ENCODE measurements around the gene DOCK1. TPM values are rescaled to one million over a fixed set of nuclear protein-coding genes. Genes with fewer than 3 reads are reported as not detected.
"Not testable (repeated sequence)": the region's sequence is repeated elsewhere in the genome, so short reads cannot be mapped to it uniquely, and the experiment has no call there.

The DOCK1 gene
- total RNA-seq, 1 experiment from 2014 or later, result 44.5 TPM

- DNase-seq, result no peak
- Histone ChIP-seq H3K4me3 (ENCODE audit: insufficient read depth, low read depth, low read length) (no peak overlapping the region), H3K36me3 (replicated peaks; ENCODE audit: control insufficient read depth, insufficient read depth, low read length) (peaks cover 1% of the 10 kb centered on the region; the same call in 1 of the 2 replicates), H3K27me3 (ENCODE audit: control insufficient read depth, insufficient read depth, low read length) (no peaks in the 10 kb centered on the region)
Observed at GRCh38 chr10:126926568-126926967, 21.3 kb downstream of the DOCK1 start.

DNA sequence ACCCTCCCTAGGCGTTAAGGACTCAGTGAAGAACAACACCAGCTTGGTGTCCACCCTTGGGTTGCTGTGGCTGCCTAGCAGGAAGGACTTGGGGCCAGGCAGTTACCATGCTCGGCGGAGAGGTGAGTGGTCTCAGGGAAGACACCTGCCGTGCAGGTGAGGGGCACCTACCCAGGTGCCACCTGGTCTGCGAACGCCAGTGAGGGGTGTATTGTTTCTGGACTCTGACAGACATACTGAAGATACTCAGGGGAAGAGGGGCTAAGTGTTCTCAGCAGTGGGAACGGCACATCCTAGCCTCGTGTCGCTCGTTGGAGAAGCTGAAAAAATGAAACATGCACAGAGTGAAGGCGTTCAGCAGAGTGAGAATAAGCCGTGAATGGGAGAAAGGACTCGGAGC lies 22.6 kb downstream of the DOCK1 start:
- no peak overlapping the region for H3K4me3 ChIP-seq (ENCODE audit: insufficient read depth, low read depth, low read length)

DNA sequence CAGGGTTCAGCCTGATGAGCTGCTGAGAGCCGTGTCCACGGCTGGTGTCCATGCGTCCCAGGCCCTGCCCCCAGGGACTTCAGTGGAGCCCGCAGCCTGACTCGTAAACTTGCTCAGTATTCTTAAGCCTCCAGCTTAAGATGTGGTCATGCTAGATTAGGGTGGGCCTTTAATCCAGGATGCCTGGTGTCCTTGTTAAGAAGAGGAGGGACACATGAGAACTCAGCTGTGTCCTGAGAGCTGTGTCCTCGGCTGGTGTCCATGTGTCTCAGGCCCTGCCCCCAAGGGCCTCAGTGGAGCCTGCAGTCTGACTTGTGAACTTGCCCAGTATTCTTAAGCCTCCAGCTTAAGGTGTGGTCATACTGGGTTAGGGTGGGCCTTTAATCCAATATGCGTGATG lies 23.0 kb downstream of the DOCK1 start:
- Histone ChIP-seq H3K36me3 (replicated peaks; ENCODE audit: control insufficient read depth, insufficient read depth, low read length) (peaks cover 1% of the 10 kb centered on the region; the same call in 1 of the 2 replicates), H3K27me3 (ENCODE audit: control insufficient read depth, insufficient read depth, low read length) (no peaks in the 10 kb centered on the region), H3K4me3 (ENCODE audit: insufficient read depth, low read depth, low read length) (no peak overlapping the region)
- no peak for DNase-seq

More for the DNA sequence above, 22.6 kb downstream of the DOCK1 start:
- no peak for DNase-seq
- H3K36me3 ChIP-seq (replicated peaks; ENCODE audit: control insufficient read depth, insufficient read depth, low read length), result peaks cover 1% of the 10 kb centered on the region; the same call in 1 of the 2 replicates
- no peaks in the 10 kb centered on the region for H3K27me3 ChIP-seq (ENCODE audit: control insufficient read depth, insufficient read depth, low read length)

DNA sequence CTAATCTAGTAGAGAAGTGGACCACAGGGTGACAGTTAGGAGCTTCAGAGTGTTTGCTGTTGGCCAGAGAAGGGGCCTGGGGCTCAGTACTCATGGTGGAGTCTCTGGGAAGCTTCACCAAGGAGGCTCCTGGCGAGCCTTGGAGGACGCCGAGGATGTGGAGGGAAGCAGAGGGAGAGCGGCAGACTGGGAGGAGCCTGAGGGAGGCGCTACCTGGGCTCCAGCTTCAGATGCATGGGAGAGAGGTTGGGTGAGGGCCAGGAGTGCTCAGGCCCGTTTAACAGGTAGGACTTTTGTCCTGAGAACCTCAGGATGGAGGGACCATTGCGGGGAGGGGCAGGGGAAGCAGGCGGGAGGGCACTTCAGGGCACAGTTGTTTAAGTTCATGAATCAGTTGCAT lies 24.2 kb downstream of the DOCK1 start:
- H3K4me3 ChIP-seq (ENCODE audit: insufficient read depth, low read depth, low read length), result no peak overlapping the region
- DNase-seq, result peak; percentile 30
- no peaks in the 10 kb centered on the region for H3K27me3 ChIP-seq (ENCODE audit: control insufficient read depth, insufficient read depth, low read length)
- peaks cover 1% of the 10 kb centered on the region; the same call in 1 of the 2 replicates for H3K36me3 ChIP-seq (replicated peaks; ENCODE audit: control insufficient read depth, insufficient read depth, low read length)

GRCh38 chr10:126930131-126930882 lies 25.1 kb downstream of the DOCK1 start:
- H3K27me3 ChIP-seq (ENCODE audit: control insufficient read depth, insufficient read depth, low read length), result no peaks in the 10 kb centered on the region

GRCh38 chr10:126930883-126931503 lies 25.8 kb downstream of the DOCK1 start:
- peaks cover 1% of the 10 kb centered on the region; the same call in 1 of the 2 replicates for H3K36me3 ChIP-seq (replicated peaks; ENCODE audit: control insufficient read depth, insufficient read depth, low read length)
- no peak for DNase-seq
- H3K4me3 ChIP-seq (ENCODE audit: insufficient read depth, low read depth, low read length), result no peak overlapping the region
- H3K27me3 ChIP-seq (ENCODE audit: control insufficient read depth, insufficient read depth, low read length), result no peaks in the 10 kb centered on the region

More at GRCh38 chr10:126930131-126930882, 25.1 kb downstream of the DOCK1 start:
- DNase-seq, result peak; percentile 19
- Histone ChIP-seq H3K36me3 (replicated peaks; ENCODE audit: control insufficient read depth, insufficient read depth, low read length) (peaks cover 1% of the 10 kb centered on the region; the same call in 1 of the 2 replicates), H3K4me3 (ENCODE audit: insufficient read depth, low read depth, low read length) (no peak overlapping the region)

GRCh38 chr10:126931544-126931943 lies 26.3 kb downstream of the DOCK1 start:
- Histone ChIP-seq H3K4me3 (ENCODE audit: insufficient read depth, low read depth, low read length) (no peak overlapping the region), H3K27me3 (ENCODE audit: control insufficient read depth, insufficient read depth, low read length) (no peaks in the 10 kb centered on the region), H3K36me3 (replicated peaks; ENCODE audit: control insufficient read depth, insufficient read depth, low read length) (peaks cover 1% of the 10 kb centered on the region; the same call in 1 of the 2 replicates)
- DNase-seq, result no peak

- peaks cover 1% of the 10 kb centered on the region; the same call in 1 of the 2 replicates for H3K36me3 ChIP-seq (replicated peaks; ENCODE audit: control insufficient read depth, insufficient read depth, low read length)
- no peak for DNase-seq
- no peak overlapping the region for H3K4me3 ChIP-seq (ENCODE audit: insufficient read depth, low read depth, low read length)
- H3K27me3 ChIP-seq (ENCODE audit: control insufficient read depth, insufficient read depth, low read length), result no peaks in the 10 kb centered on the region
Observed at GRCh38 chr10:126932516-126932915, 27.3 kb downstream of the DOCK1 start.

- H3K27me3 ChIP-seq (ENCODE audit: control insufficient read depth, insufficient read depth, low read length), result no peaks in the 10 kb centered on the region
- no peak overlapping the region for H3K4me3 ChIP-seq (ENCODE audit: insufficient read depth, low read depth, low read length)
- no peaks in the 10 kb centered on the region; the same call in 1 of the 2 replicates for H3K36me3 ChIP-seq (replicated peaks; ENCODE audit: control insufficient read depth, insufficient read depth, low read length)
- DNase-seq, result no peak
Observed at GRCh38 chr10:126933116-126933515, 27.9 kb downstream of the DOCK1 start.

- Histone ChIP-seq H3K27me3 (ENCODE audit: control insufficient read depth, insufficient read depth, low read length) (no peaks in the 10 kb centered on the region), H3K36me3 (replicated peaks; ENCODE audit: control insufficient read depth, insufficient read depth, low read length) (no peaks in the 10 kb centered on the region), H3K4me3 (ENCODE audit: insufficient read depth, low read depth, low read length) (no peak overlapping the region)
- peak; percentile 10 for DNase-seq
Observed at GRCh38 chr10:126935263-126935946, 30.2 kb downstream of the DOCK1 start.

- DNase-seq, result no peak
- no peaks in the 10 kb centered on the region for H3K27me3 ChIP-seq (ENCODE audit: control insufficient read depth, insufficient read depth, low read length)
Observed at GRCh38 chr10:126937026-126937425, 31.8 kb downstream of the DOCK1 start.

DNA sequence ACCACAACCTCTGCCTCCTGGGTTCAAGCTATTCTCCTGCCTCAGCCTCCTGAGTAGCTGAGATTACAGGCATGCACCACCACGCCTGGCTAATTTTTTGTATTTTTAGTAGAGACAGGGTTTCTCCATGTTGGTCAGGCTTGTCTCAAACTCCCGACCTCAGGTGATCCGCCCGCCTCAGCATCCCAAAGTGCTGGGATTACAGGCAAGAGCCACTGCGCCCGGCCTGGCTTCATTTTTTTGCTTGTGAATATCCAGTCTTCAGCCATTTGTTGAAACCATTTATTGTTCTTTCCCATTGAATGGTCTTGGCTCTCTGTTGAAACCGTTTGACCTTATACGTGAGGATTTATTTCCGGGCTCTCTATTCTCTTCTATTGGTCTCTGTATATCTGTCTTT lies 32.9 kb downstream of the DOCK1 start:
- H3K4me3 ChIP-seq (ENCODE audit: insufficient read depth, low read depth, low read length); H3K27me3 ChIP-seq (ENCODE audit: control insufficient read depth, insufficient read depth, low read length); H3K36me3 ChIP-seq (replicated peaks; ENCODE audit: control insufficient read depth, insufficient read depth, low read length); DNase-seq: not testable (repeated sequence)

More at GRCh38 chr10:126937026-126937425, 31.8 kb downstream of the DOCK1 start:
- Histone ChIP-seq H3K36me3 (replicated peaks; ENCODE audit: control insufficient read depth, insufficient read depth, low read length) (no peaks in the 10 kb centered on the region), H3K4me3 (ENCODE audit: insufficient read depth, low read depth, low read length) (no peak overlapping the region)

- Histone ChIP-seq H3K36me3 (replicated peaks; ENCODE audit: control insufficient read depth, insufficient read depth, low read length) (no peaks in the 10 kb centered on the region), H3K4me3 (ENCODE audit: insufficient read depth, low read depth, low read length) (no peak overlapping the region), H3K27me3 (ENCODE audit: control insufficient read depth, insufficient read depth, low read length) (no peaks in the 10 kb centered on the region)
- DNase-seq, result no peak
Observed at GRCh38 chr10:126939706-126940105, 34.5 kb downstream of the DOCK1 start.

- H3K4me3 ChIP-seq (ENCODE audit: insufficient read depth, low read depth, low read length), result no peak overlapping the region
- DNase-seq, result no peak
- no peaks in the 10 kb centered on the region for H3K36me3 ChIP-seq (replicated peaks; ENCODE audit: control insufficient read depth, insufficient read depth, low read length)
- H3K27me3 ChIP-seq (ENCODE audit: control insufficient read depth, insufficient read depth, low read length), result no peaks in the 10 kb centered on the region
Observed at GRCh38 chr10:126940670-126941310, 35.6 kb downstream of the DOCK1 start.

Data from H7 (cell line).